RWPE1 (cell line): ENCODE measurements around the gene PRRX1.

Source experiments
- CTCF ChIA-PET: fragments of 350-600 bp; sonication (Branson Sonifier 250); formaldehyde crosslinking; extraction: SDS; loops from one replicate; lab custom pipeline; 2021; lab: Yijun Ruan, JAX
- POLR2A ChIA-PET: fragments of 400-600 bp; formaldehyde crosslinking; extraction: SDS; loops from one replicate; lab custom pipeline; 2020; ENCODE audit warnings: antibody characterized with exemption; ENCODE audit not compliant: low non-redundant PET; lab: Yijun Ruan, JAX
- DNase-seq: peaks from one replicate; pipeline ENCODE4 v3.0.0; 2012; ENCODE audit warnings: low spot score
- H3K27ac ChIP-seq: fragments of 450-650 bp; 2 replicates; pipeline ENCODE4 v1.5.1; 2017
- TF ChIP-seq, protein P1 (sequence below): fragments of 450-650 bp; conservative IDR thresholded peaks from 2 replicates; pipeline ENCODE4 v1.5.1; 2017; ENCODE audit warnings: low read depth, mild to moderate bottlenecking

PRRX1 gene

DNA sequence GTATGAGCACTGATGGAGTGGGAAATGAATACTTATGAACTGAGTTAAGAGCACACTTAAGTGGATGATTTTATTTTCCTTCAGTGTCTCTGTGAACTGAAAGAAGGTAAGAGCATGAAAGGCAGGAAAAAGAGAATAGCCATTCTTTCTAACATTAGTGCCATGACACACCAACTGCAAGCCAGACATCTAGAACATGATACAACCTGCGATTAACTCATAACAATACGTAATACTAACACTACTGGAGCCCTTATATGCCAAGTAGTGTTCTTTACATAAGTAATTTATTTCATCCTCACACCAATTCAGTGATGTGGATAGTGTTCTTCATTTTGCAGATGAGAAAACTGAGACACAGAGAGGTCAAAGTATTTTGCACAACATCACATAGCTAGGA lies 56.7 kb downstream of the PRRX1 start:
- no peak for DNase-seq
- H3K27ac ChIP-seq = no peak overlapping the region
- ChIA-PET POLR2A (no interaction called here), CTCF (no interaction called here)
- TF ChIP-seq, protein P1, sequence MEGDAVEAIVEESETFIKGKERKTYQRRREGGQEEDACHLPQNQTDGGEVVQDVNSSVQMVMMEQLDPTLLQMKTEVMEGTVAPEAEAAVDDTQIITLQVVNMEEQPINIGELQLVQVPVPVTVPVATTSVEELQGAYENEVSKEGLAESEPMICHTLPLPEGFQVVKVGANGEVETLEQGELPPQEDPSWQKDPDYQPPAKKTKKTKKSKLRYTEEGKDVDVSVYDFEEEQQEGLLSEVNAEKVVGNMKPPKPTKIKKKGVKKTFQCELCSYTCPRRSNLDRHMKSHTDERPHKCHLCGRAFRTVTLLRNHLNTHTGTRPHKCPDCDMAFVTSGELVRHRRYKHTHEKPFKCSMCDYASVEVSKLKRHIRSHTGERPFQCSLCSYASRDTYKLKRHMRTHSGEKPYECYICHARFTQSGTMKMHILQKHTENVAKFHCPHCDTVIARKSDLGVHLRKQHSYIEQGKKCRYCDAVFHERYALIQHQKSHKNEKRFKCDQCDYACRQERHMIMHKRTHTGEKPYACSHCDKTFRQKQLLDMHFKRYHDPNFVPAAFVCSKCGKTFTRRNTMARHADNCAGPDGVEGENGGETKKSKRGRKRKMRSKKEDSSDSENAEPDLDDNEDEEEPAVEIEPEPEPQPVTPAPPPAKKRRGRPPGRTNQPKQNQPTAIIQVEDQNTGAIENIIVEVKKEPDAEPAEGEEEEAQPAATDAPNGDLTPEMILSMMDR = no peak

DNA sequence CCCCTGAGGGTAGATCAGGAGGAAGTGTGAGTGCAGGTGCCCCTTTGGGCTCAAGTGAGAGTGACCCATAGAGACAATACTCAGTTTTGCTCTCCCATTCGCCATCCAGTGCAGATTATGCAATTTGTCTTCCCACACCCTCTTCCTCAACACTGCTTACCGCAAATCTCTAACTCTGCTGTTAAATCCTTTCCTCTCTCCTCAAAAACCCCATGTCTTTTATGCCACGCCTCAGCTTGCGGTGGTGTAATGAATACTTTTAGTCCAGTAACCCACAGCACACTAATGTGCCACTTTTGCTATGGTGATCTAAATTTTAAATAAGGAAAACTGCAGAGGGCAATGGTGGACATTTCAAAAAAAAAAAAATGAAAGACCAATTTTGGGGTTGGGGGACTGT lies 57.7 kb downstream of the PRRX1 start:
- no peak for DNase-seq
- H3K27ac ChIP-seq = no peak overlapping the region
- ChIA-PET CTCF (no interaction called here), POLR2A (no interaction called here)
- TF ChIP-seq, protein P1 = no peak

DNA sequence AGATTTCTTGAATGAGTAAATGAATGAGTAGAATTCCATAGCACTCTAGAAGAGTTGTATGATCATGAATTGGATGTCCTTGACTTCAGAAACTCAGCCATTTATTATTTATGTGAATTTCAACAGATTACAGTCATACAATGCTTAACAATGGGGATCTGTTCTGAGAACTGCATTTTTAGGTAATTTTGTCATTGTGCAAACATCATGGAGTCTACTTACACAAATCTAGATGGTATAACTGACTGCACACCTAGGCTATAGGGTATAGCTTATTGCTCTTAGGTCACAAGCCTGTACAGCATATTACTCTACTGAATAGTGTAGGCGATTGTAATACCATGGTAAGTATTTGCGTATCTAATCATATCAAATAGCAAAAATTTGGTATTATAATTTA lies 59.6 kb downstream of the PRRX1 start:
- TF ChIP-seq, protein P1 = no peak
- ChIA-PET POLR2A (no interaction called here), CTCF (no interaction called here)
- no peak overlapping the region for H3K27ac ChIP-seq
- no peak for DNase-seq

DNA sequence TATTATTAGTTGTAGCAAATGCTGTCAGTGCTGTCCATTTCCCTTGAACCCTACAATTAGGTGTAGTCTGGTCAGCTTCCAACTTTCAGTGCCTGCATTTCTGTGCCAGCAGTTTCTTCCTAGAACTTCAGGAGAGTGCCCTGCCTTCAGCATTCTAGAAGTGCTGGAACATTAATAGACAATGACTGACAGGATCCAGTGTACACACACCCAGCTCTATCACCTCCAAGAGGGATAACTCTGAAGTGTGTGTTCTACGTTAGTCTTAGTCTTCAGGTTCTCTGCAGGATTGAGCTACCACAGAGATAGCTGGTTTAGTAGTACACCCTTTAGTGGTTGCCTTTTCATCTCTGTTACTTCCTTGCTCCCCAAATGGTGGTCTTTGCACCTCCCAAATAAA lies 61.4 kb downstream of the PRRX1 start:
- POLR2A ChIA-PET = no interaction called here
- no peak for DNase-seq
- CTCF ChIA-PET = no interaction called here
- TF ChIP-seq, protein P1 = no peak
- no peak overlapping the region for H3K27ac ChIP-seq

DNA sequence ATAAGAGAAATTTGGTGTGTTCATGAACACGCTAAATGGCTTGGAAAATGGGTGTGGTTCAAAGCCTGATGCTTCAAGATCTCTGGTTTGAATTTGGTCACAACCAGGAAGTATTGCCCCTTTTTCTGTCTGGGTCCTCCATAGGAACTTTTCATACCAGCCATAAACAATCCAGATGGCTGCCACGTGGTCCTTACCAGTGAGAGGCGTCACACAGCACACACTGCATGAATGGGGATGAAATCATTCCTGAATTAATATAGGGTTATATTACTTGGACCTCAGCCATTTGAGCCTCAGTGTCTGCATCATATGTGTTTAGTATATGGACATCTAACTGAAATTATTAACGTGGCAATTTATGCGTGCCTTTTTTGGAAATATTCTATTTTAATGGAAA lies 64.0 kb downstream of the PRRX1 start:
- POLR2A ChIA-PET = no interaction called here
- TF ChIP-seq, protein P1 = no peak

DNA sequence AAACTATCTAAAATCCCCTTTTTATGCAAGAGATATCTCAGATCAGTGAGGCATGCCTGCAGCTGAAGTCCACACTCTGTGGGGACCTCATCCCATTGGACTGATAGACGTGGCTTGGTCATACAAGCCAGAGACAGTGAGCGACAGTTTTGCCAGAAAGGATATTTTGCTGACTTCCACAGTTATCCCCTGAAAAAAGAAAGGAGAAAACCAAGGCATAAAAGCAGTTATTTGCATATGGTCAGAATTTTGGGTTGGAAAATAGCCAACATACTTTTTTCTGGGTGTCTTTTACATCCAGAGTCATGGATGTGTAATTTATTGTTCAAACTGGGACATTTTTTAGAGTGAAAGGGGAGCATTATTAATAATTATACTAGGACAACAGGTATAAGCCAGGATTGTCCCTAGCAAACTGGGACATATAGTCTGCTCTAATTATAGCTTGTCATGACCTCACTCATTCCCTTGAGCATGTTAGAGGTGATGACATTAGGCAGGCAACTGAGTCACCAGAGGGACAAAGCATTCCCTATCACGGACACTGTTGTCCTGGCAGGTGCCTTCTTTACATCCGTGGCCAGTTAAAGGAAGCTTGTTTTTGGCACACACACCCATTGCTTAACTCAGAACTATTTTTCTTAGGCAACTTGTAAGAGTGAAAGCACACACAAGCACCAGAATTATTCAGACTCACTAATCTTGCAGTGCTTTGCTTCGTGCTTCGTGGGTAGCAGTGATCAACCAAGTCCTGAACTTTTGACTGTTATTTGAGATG lies 65.5 kb downstream of the PRRX1 start:
- no peak overlapping the region for H3K27ac ChIP-seq
- no peak for DNase-seq
- TF ChIP-seq, protein P1 = no peak
- POLR2A ChIA-PET = no interaction called here
- CTCF ChIA-PET = interaction anchor here (0.7 kb wide), 1 partner anchor 70 kb away, joined by 3 read pairs; no protein-coding TSS in a partner anchor

More for the DNA sequence above, 64.0 kb downstream of the PRRX1 start:
- H3K27ac ChIP-seq = no peak overlapping the region
- CTCF ChIA-PET = no interaction called here
- no peak for DNase-seq
